IPS-18c (cell line): ENCODE data around the gene EZR.

ENCODE experiments used
- H3K4me3 ChIP-seq: 2 replicates; pipeline ENCODE4 v1.7.0; 2013; ENCODE audit warnings: low read depth, mild to moderate bottlenecking, low read length, moderate library complexity; ENCODE audit not compliant: insufficient read depth
- H3K9me3 ChIP-seq: one replicate; pipeline ENCODE4 v1.6.1; 2013; ENCODE audit warnings: mild to moderate bottlenecking, low read length, moderate library complexity; ENCODE audit not compliant: control insufficient read depth, insufficient read depth

Gene EZR

GRCh38 chr6:158739673-158740072, 79.5 kb downstream of the EZR start:
- Histone ChIP-seq H3K4me3 (no peak overlapping the region), H3K9me3 (no peaks in the 10 kb centered on the region)

GRCh38 chr6:158737710-158738615, 81.2 kb downstream of the EZR start:
- Histone ChIP-seq H3K9me3 (no peaks in the 10 kb centered on the region), H3K4me3 (no peak overlapping the region)

DNA sequence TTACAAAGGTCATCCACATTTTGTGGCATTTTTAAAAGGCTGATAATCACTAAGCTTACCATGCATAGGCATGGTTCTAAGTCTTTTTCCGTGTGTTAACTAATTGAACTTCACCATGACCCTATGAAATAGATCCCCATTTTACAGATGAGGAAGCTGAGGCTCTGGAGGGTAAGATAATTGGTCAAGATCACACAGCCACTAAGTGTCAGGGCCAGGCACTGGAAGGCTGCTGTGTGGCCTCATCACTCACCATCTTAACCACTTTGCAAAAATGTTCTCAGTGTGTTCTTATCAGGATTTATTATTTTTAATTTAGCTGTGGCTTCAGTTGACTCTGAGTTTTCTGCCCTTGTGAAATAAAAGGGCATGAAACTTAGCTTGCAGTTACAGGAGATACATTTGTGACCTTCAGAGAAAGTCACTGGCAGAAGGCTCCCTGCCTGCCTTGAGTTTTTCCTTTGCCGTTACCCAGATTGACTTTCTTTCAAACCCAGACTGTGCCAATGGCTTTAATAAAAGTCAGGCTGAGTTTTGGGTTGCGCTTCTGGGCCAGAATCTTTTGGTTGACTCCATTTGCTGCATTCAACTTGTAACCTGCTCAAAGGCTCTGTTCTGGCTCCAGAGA, 82.0 kb downstream of the EZR start:
- H3K9me3 ChIP-seq = no peaks in the 10 kb centered on the region
- no peak overlapping the region for H3K4me3 ChIP-seq

DNA sequence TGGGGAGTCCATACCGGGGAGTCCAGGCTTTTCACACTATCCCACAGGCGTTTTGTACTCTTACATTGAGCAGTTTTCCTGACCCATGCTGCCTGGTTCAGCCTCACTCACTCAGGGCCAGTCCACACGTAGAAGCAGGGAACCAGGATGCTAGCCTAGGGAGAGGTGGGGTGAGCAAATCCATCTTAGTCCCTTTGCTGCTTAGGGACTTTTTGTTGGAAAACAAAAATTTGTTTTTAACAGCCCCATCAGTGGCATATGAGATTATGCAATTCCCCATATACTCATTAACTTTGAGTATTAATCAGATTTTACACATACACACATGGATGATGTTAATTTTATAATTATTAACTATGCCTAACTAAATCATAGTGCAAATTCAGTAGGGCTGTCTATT, 84.2 kb downstream of the EZR start:
- Histone ChIP-seq H3K9me3 (no peaks in the 10 kb centered on the region), H3K4me3 (no peak overlapping the region)

DNA sequence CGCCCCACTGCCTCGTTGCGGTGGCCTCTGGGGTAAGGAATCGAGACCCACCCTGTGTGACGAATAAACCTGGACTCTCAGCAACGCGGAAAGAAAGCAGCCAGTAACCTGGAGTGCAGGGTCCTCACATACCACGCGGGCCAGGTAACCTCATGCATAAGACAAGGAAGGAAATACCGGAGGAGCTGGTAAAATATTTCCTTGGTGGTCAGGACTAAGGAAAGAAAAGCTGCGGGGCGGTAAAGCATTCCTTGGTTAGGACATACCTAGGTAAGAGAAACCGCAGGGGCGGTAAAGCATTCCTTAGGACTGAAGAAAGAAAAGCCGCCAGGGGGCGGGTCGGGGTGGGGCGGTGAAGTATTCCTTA, 88.6 kb downstream of the EZR start:
- H3K4me3 ChIP-seq = no peak overlapping the region
- H3K9me3 ChIP-seq = peaks cover 2% of the 10 kb centered on the region

- Histone ChIP-seq H3K9me3 (peaks cover 2% of the 10 kb centered on the region), H3K4me3 (no peak overlapping the region)
These were observed 89.1 kb downstream of the EZR start for GRCh38 chr6:158729906-158730540.

DNA sequence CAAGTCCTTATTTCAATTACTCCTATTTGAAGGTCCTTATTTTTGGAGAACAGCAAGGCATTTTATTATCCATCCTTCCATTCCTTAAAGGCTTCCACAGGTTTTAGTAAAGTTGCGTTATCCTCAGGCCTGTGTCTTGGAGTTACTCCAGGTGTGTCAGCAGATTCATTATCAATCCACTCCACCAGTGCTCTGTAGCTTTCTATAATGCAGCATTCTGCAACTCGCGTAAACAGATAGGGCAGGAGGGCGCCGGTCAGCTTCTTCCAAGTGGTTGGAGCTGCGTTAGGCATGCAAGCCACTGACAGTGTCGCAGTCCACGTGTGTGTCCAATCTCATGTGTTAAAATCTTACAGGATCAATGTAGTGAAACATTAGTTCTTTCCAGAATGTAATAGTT, 93.5 kb downstream of the EZR start:
- peaks cover 2% of the 10 kb centered on the region for H3K9me3 ChIP-seq
- H3K4me3 ChIP-seq = no peak overlapping the region

GRCh38 chr6:158722176-158722729, 96.9 kb downstream of the EZR start:
- Histone ChIP-seq H3K9me3 (no peaks in the 10 kb centered on the region), H3K4me3 (no peak overlapping the region)

DNA sequence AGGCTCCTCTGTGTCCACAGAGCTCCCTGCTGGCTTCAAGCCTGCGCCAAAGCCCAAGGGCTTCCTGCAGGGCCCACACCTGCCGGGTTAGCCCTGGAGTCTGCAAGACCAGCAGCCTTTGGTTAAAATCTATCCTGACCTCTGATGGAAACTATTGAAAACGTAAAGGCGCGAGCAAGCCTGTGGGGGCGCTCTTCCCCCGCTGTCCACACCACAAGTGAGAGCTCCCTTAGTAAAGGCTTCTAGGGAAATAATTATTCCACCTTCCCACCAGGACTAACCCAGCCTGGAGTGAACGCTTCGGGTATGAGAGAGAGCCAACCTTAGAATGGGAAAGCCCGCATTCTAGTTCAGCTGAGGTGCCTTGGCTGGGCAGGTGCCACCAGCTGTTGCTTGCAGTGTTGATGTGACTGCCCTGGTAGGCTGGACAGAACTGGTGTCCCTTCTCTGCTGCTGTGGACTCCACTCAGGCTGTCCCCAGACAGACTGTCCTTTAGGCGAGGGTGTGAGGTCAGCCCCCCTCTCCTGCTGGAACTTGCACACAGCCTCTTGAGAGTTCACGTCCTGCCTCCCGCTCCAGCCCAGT, 100.6 kb downstream of the EZR start:
- Histone ChIP-seq H3K4me3 (no peak overlapping the region), H3K9me3 (no peaks in the 10 kb centered on the region)

GRCh38 chr6:158717341-158718330, 101.5 kb downstream of the EZR start:
- Histone ChIP-seq H3K4me3 (no peak overlapping the region), H3K9me3 (no peaks in the 10 kb centered on the region)
